HG03196 (cell line): Measurements from ENCODE around the gene NLGN4X.

Source experiments
- ATAC-seq: cut with Tn5 transposase; IDR thresholded peaks from one replicate; pipeline ENCODE4 v1.9.1; 2021; ENCODE audit not compliant: unreplicated experiment

The NLGN4X gene

DNA sequence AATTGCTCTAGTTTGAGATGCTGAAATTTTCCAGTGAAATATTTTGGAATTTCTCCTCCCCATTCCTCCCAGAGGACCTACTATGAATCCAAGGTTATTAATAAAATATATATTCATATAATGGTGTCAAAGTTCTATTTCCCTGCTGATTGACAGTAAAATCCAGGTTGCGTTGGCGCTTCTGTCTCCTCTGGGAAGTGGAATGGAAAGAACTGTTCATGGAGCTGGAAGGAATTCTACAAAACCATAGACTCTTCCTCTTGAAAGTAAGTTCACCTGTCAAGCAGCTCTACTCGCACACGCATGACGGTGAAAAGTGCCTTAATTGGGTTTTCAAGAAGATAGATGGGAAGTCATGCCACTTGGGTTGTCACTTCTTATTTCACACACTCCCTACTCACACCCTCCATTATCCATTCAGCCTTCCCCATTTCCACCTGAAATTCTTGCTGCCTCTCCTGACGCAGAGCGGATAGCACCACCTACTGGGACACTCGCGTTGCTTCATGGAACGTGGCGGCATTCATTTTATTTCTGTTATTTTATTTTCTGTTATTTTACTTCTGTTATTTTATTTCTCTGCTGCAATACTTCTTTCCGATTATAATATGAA lies 351.6 kb downstream of the NLGN4X start:
- ATAC-seq, result no peak

DNA sequence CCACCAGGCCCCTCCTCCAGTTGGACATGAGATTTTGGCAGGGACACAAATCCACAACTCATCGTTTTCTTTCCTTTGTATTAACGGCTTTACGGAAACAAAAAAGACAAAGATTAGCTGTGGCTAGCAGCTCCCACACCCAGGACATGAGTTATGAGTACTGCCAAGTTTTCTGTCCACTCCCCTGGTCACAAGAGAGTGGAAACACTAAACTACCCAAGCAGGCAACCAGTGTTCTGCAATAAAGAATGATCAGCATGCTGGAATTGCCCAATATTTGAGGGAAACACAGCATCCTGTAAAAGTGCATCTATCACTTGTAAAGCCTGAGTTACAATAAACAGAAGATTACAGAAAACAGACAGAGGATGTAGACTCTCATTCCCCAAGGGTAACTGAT lies 358.4 kb downstream of the NLGN4X start:
- ATAC-seq, result no peak

DNA sequence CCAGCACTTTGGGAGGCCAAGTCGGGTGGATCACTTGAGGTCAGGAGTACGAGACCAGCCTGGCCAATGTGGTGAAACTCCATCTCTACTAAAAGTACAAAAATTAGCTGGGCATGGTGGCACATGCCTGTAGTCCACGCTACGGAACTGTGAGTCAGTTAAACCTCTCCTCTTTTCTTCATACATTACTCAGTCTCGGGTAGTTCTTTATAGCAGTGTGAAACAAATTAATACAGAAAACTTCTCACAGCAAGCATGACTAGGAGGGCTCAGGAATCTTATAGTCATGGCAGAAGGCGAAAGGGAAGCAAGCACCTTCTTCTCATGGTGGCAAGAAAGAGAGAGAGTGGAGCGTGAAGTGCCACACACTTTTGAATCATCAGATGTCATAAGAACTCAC lies 358.9 kb downstream of the NLGN4X start:
- ATAC-seq, result no peak

DNA sequence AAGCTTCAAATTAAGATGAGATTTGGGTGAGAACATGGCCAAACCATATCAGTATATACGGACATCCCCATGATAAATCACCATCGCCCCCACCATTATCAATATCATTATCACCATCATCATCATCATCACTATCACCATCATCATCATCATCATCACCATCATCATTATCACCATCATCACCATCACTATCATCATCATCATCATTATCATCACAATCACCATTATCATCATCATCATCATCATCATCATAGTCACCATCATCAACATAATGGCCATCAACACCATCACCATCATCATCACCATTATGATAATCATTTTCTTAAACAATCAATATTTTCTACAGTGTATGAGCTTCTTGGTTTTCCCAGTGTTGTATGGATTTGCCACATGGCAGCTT lies 360.9 kb downstream of the NLGN4X start:
- ATAC-seq, result no peak

DNA sequence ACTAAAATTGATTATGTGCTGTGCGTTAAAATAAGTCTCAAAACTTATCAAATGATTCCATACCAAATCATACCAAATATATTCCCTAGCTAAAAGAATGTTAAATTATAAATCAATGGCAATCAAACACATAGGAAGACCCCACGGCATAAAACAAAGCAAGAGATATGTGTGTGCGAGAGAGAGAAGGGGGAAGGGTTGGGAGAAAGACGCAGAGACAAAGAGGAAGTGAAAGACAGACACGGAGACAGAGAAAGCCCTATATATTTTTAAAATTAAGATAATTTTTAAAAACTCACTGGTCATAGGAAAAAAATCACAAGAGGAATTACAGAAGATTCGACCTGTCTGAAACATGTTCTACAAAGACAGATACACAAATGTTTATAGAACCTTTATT lies 371.4 kb downstream of the NLGN4X start:
- ATAC-seq, result no peak

DNA sequence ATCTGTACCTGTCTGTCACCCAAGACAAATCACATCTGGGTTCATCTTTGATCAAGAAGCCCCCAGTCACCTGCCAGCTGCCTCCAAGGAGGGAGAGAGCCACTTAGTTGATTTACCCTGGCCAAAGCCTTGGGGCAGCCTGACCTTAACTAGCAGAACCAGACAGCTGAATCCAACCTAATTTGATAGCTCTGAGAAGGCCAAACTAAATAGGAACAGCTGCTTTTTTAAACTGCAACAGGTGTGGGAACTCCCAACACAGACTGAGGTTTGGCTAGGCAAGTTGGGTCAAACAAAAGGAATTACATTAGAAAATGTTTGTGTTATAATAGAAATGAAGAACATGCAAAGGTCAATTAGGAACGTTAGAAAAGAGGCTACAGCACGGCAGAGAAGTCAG lies 375.7 kb downstream of the NLGN4X start:
- ATAC-seq, result no peak

DNA sequence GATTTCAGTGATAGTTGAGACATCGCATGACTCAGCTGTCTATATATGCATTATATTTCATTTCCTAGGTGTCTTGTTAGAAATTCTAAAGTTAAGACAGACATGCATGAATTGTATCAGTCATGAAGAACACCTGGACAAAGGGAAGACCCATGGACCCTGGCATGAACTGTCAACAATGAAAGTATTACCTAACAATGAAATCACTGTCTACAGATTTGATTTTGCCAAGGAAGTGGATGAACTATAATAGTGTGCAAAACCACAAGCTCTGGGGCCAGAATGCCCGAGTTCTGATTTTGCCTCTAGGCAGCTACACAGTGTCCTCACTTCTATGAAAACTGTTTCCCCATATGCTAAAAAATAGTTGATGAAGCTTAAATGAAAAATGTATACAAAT lies 386.1 kb downstream of the NLGN4X start:
- no peak for ATAC-seq
